Activated CD4-positive, alpha-beta T cell treated with anti-CD3 and anti-CD28 coated beads, Interleukin-2, amount 10 ng/mL, durations not matched to agents 7 days and 5 days (primary cell): ENCODE results near the gene SNED1. TPM values are rescaled to one million over a fixed set of nuclear protein-coding genes. Genes with fewer than 3 reads are reported as not detected.
A peak's percentile ranks its signal among the peaks of the same experiment; 100 is the strongest.

Experiments
- CTCF ChIA-PET: fragments of 350-600 bp; sonication (Branson Sonifier 250); formaldehyde crosslinking; loops from one replicate; lab custom pipeline; 2021; ENCODE audit warnings: antibody characterized with exemption; lab: Charles Lee
- POLR2A ChIA-PET: fragments of 350-600 bp; sonication (Branson Sonifier 250); formaldehyde crosslinking; loops from one replicate; lab custom pipeline; 2021; ENCODE audit warnings: antibody characterized with exemption; lab: Charles Lee
- DNase-seq: peaks from one replicate; pipeline ENCODE4 v3.0.0-alpha.2; 2020
- H3K27ac Mint-ChIP-seq: one replicate; pipeline ENCODE4 v1.8.0; 2021; ENCODE audit warnings: mild to moderate bottlenecking, moderate library complexity, mixed read lengths
- H3K27me3 Mint-ChIP-seq: one replicate; pipeline ENCODE4 v1.8.0; 2021; ENCODE audit warnings: mixed read lengths
- H3K36me3 Mint-ChIP-seq: one replicate; pipeline ENCODE4 v1.8.0; 2021; ENCODE audit warnings: low read depth, mixed read lengths
- H3K4me1 Mint-ChIP-seq: one replicate; pipeline ENCODE4 v1.8.0; 2021; ENCODE audit warnings: mixed read lengths
- H3K4me3 Mint-ChIP-seq: one replicate; pipeline ENCODE4 v1.8.0; 2021; ENCODE audit warnings: mild to moderate bottlenecking, moderate library complexity, mixed read lengths
- H3K9me3 Mint-ChIP-seq: one replicate; pipeline ENCODE4 v1.8.0; 2021; ENCODE audit warnings: mixed read lengths
- total RNA-seq, 2 experiments: library from RNA; stranded (reverse); gene quantifications; one replicate each; pipeline ENCODE4 v1.2.3, GENCODE V29; 2021

SNED1 gene
- total RNA-seq, 2 experiments from 2014 or later, result 6.1 to 8.6 TPM

GRCh38 chr2:240956935-240957655, 41.3 kb upstream of the SNED1 start:
- Mint-ChIP-seq H3K27ac (no peak overlapping the region), H3K36me3 (no peaks in the 10 kb centered on the region), H3K4me1 (no peaks in the 10 kb centered on the region), H3K9me3 (no peaks in the 10 kb centered on the region), H3K27me3 (no peaks in the 10 kb centered on the region), H3K4me3 (no peak overlapping the region)
- ChIA-PET CTCF (no interaction called here), POLR2A (no interaction called here)
- no peak for DNase-seq

- no peaks in the 10 kb centered on the region for H3K9me3 Mint-ChIP-seq
Observed at GRCh38 chr2:240957656-240958365, 40.6 kb upstream of the SNED1 start.

GRCh38 chr2:240958366-240959213, 39.8 kb upstream of the SNED1 start:
- ChIA-PET CTCF (no interaction called here), POLR2A (no interaction called here)
- H3K9me3 Mint-ChIP-seq, result no peaks in the 10 kb centered on the region
- H3K36me3 Mint-ChIP-seq, result no peaks in the 10 kb centered on the region
- H3K27me3 Mint-ChIP-seq, result no peaks in the 10 kb centered on the region
- no peak overlapping the region for H3K27ac Mint-ChIP-seq
- no peaks in the 10 kb centered on the region for H3K4me1 Mint-ChIP-seq
- no peak overlapping the region for H3K4me3 Mint-ChIP-seq
- DNase-seq, result peak; percentile 4

More at GRCh38 chr2:240957656-240958365, 40.6 kb upstream of the SNED1 start:
- Mint-ChIP-seq H3K4me3 (no peak overlapping the region), H3K27ac (no peak overlapping the region), H3K4me1 (no peaks in the 10 kb centered on the region), H3K36me3 (no peaks in the 10 kb centered on the region), H3K27me3 (no peaks in the 10 kb centered on the region)
- no peak for DNase-seq
- ChIA-PET CTCF (no interaction called here), POLR2A (no interaction called here)

GRCh38 chr2:240959214-240959940, 39.0 kb upstream of the SNED1 start:
- POLR2A ChIA-PET, result no interaction called here
- CTCF ChIA-PET, result no interaction called here

GRCh38 chr2:240959941-240960308, 38.5 kb upstream of the SNED1 start:
- POLR2A ChIA-PET, result no interaction called here
- no peak overlapping the region for H3K27ac Mint-ChIP-seq
- no peaks in the 10 kb centered on the region for H3K9me3 Mint-ChIP-seq
- no peaks in the 10 kb centered on the region for H3K27me3 Mint-ChIP-seq
- CTCF ChIA-PET, result no interaction called here
- peak; percentile 3 for DNase-seq
- H3K4me1 Mint-ChIP-seq, result no peaks in the 10 kb centered on the region
- no peak overlapping the region for H3K4me3 Mint-ChIP-seq
- H3K36me3 Mint-ChIP-seq, result no peaks in the 10 kb centered on the region

More at GRCh38 chr2:240959214-240959940, 39.0 kb upstream of the SNED1 start:
- Mint-ChIP-seq H3K4me1 (no peaks in the 10 kb centered on the region), H3K27me3 (no peaks in the 10 kb centered on the region), H3K4me3 (no peak overlapping the region), H3K36me3 (no peaks in the 10 kb centered on the region), H3K27ac (no peak overlapping the region), H3K9me3 (no peaks in the 10 kb centered on the region)
- DNase-seq, result peak; percentile 3

- peak; percentile 3 for DNase-seq
Observed at GRCh38 chr2:240960309-240960970, 38.0 kb upstream of the SNED1 start.

GRCh38 chr2:240960971-240961876, 37.2 kb upstream of the SNED1 start:
- Mint-ChIP-seq H3K4me1 (no peaks in the 10 kb centered on the region), H3K36me3 (no peaks in the 10 kb centered on the region), H3K9me3 (no peaks in the 10 kb centered on the region), H3K4me3 (no peak overlapping the region), H3K27me3 (no peaks in the 10 kb centered on the region), H3K27ac (no peak overlapping the region)
- peak; percentile 4 for DNase-seq
- ChIA-PET CTCF (no interaction called here), POLR2A (no interaction called here)

More at GRCh38 chr2:240960309-240960970, 38.0 kb upstream of the SNED1 start:
- no peaks in the 10 kb centered on the region for H3K27me3 Mint-ChIP-seq
- H3K36me3 Mint-ChIP-seq, result no peaks in the 10 kb centered on the region
- H3K4me1 Mint-ChIP-seq, result no peaks in the 10 kb centered on the region
- H3K9me3 Mint-ChIP-seq, result no peaks in the 10 kb centered on the region
- H3K4me3 Mint-ChIP-seq, result no peak overlapping the region
- ChIA-PET CTCF (no interaction called here), POLR2A (no interaction called here)
- H3K27ac Mint-ChIP-seq, result no peak overlapping the region

- H3K4me3 Mint-ChIP-seq, result no peak overlapping the region
- no peak for DNase-seq
- no peaks in the 10 kb centered on the region for H3K36me3 Mint-ChIP-seq
- no peak overlapping the region for H3K27ac Mint-ChIP-seq
- no peaks in the 10 kb centered on the region for H3K9me3 Mint-ChIP-seq
- CTCF ChIA-PET, result no interaction called here
- POLR2A ChIA-PET, result no interaction called here
- H3K4me1 Mint-ChIP-seq, result no peaks in the 10 kb centered on the region
- no peaks in the 10 kb centered on the region for H3K27me3 Mint-ChIP-seq
Observed at GRCh38 chr2:240961910-240962299, 36.5 kb upstream of the SNED1 start.

GRCh38 chr2:240962300-240963064, 35.9 kb upstream of the SNED1 start:
- Mint-ChIP-seq H3K9me3 (no peaks in the 10 kb centered on the region), H3K36me3 (no peaks in the 10 kb centered on the region), H3K4me1 (no peaks in the 10 kb centered on the region), H3K4me3 (no peak overlapping the region), H3K27me3 (no peaks in the 10 kb centered on the region), H3K27ac (no peak overlapping the region)
- ChIA-PET CTCF (no interaction called here), POLR2A (no interaction called here)
- DNase-seq, result peak; percentile 5

GRCh38 chr2:240963065-240963867, 35.2 kb upstream of the SNED1 start:
- no peaks in the 10 kb centered on the region for H3K27me3 Mint-ChIP-seq
- POLR2A ChIA-PET, result no interaction called here
- H3K4me3 Mint-ChIP-seq, result no peak overlapping the region
- peak; percentile 3 for DNase-seq
- H3K4me1 Mint-ChIP-seq, result no peaks in the 10 kb centered on the region
- H3K36me3 Mint-ChIP-seq, result no peaks in the 10 kb centered on the region
- no peaks in the 10 kb centered on the region for H3K9me3 Mint-ChIP-seq
- CTCF ChIA-PET, result no interaction called here
- H3K27ac Mint-ChIP-seq, result no peak overlapping the region
